K562 (cell line): ENCODE data around the gene GUF1. TPM values are rescaled to one million over a fixed set of nuclear protein-coding genes. Genes with fewer than 3 reads are reported as not detected.
A peak's percentile ranks its signal among the peaks of the same experiment; 100 is the strongest.

Experiments
- BRF1 ChIP-seq: IDR thresholded peaks from 3 replicates; pipeline ENCODE4 v1.6.1; 2011; ENCODE audit warnings: borderline replicate concordance, mild to moderate bottlenecking; ENCODE audit not compliant: insufficient read length; ENCODE audit errors: extremely low read depth
- C11orf30 ChIP-seq: fragments of 450-650 bp; IDR thresholded peaks from 2 replicates; pipeline ENCODE4 v1.6.1; 2016; ENCODE audit warnings: low read depth, mild to moderate bottlenecking
- CXXC5 ChIP-seq: fragments of 250-450 bp; sonication (Bioruptor Pico); IDR thresholded peaks from 2 replicates; pipeline ENCODE4 v1.8.0; 2022; ENCODE audit warnings: inconsistent platforms, mild to moderate bottlenecking, moderate library complexity
- EGR1 ChIP-seq: fragments of 450-650 bp; conservative IDR thresholded peaks from 2 replicates; pipeline ENCODE4 v1.6.1; 2017; ENCODE audit warnings: mild to moderate bottlenecking
- ESRRB ChIP-seq: fragments of 250-450 bp; sonication (Bioruptor Pico); IDR thresholded peaks from 2 replicates; pipeline ENCODE4 v1.5.0; 2020; ENCODE audit warnings: mild to moderate bottlenecking, moderate library complexity, borderline replicate concordance
- KLF13 ChIP-seq: fragments of 450-650 bp; IDR thresholded peaks from 2 replicates; pipeline ENCODE4 v1.6.1; 2016; ENCODE audit warnings: missing genetic modification characterization, low read depth, mild to moderate bottlenecking, missing compliant biosample characterization, moderate library complexity, borderline replicate concordance
- LARP7 ChIP-seq: fragments of 450-650 bp; IDR thresholded peaks from 2 replicates; pipeline ENCODE4 v1.6.1; 2016
- MTA3 ChIP-seq: fragments of 450-650 bp; formaldehyde crosslinking; IDR thresholded peaks from 2 replicates; pipeline ENCODE4 v1.6.1; 2017; ENCODE audit warnings: mild to moderate bottlenecking, borderline replicate concordance
- NFIC ChIP-seq: fragments of 450-650 bp; IDR thresholded peaks from 2 replicates; pipeline ENCODE4 v1.6.1; 2017; ENCODE audit warnings: mild to moderate bottlenecking, inconsistent platforms
- NR2C1 ChIP-seq, 2 experiments: fragments of 450-650 bp; IDR thresholded peaks; 2 replicates each; pipeline ENCODE4 v1.6.1; 2017; ENCODE audit warnings: mild to moderate bottlenecking in 2 of 2, antibody characterized with exemption in 1 of 2, inconsistent platforms in 1 of 2, missing compliant biosample characterization in 1 of 2, missing genetic modification characterization in 1 of 2
- NR2C2 ChIP-seq, 2 experiments: fragments of 200-800 bp in 1 of 2; sonication (Bioruptor generic) in 1 of 2; sonication (generic) in 1 of 2; formaldehyde crosslinking in 1 of 2; IDR thresholded peaks; 2 replicates each; pipeline versions ENCODE4 v1.6.1 to v1.8.0; 2016 to 2022; ENCODE audit warnings: mild to moderate bottlenecking in 1 of 2, missing compliant biosample characterization in 1 of 2, missing genetic modification characterization in 1 of 2, missing genetic modification reagents in 1 of 2
- RHOXF2B ChIP-seq: fragments of 250-450 bp; sonication (Bioruptor Pico); conservative IDR thresholded peaks from 2 replicates; pipeline ENCODE4 v1.5.1; 2021
- ZNF431 ChIP-seq: sonication (generic); formaldehyde crosslinking; IDR thresholded peaks from 2 replicates; pipeline ENCODE4 v1.8.0; 2022; ENCODE audit warnings: mild to moderate bottlenecking, missing genetic modification reagents
- polyA plus RNA-seq, 8 experiments: library from polyadenylated mRNA; depleted of rRNA in 4 of 8; stranded (reverse) in 5 of 8; unstranded in 3 of 8; fragments of >200 nt; fragmentation: Nextera tagmentation in 2 of 8; fragmentation: Illumina TruSeq in 1 of 8; extraction: Ambion mirVana in 2 of 8; extraction: Trizol in 1 of 8; gene quantifications; 2 replicates each; pipeline versions ENCODE4 v1.2.1 to v1.2.3, GENCODE V29; 2011 to 2014; ENCODE audit warnings: inconsistent platforms in 1 of 8, missing spikeins in 1 of 8
- total RNA-seq, 7 experiments: library from RNA; depleted of rRNA in 6 of 7; stranded (reverse); fragments of >200 nt in 6 of 7; fragmentation: Illumina TruSeq in 2 of 7; extraction: Trizol in 2 of 7; gene quantifications; 2 replicates each; pipeline versions ENCODE4 v1.2.1 to v1.2.3, GENCODE V29; 2011 to 2021; ENCODE audit warnings: low replicate concordance in 1 of 7
- TF ChIP-seq, protein P1 (sequence below): fragments of 150-350 bp; conservative IDR thresholded peaks from 2 replicates; pipeline ENCODE4 v1.6.1; 2014; ENCODE audit warnings: low read length
- TF ChIP-seq, protein P2 (sequence below): fragments of 450-650 bp; IDR thresholded peaks from 2 replicates; pipeline ENCODE4 v1.7.1; 2018; ENCODE audit warnings: mild to moderate bottlenecking, low read depth; ENCODE audit not compliant: partially characterized antibody
- TF ChIP-seq, protein P3 (sequence below): sonication (generic); formaldehyde crosslinking; IDR thresholded peaks from 2 replicates; pipeline ENCODE4 v1.8.1; 2023; ENCODE audit warnings: mild to moderate bottlenecking, missing genetic modification reagents
- TF ChIP-seq, protein P4 (sequence below): fragments of 250-450 bp; sonication (Bioruptor Pico); IDR thresholded peaks from 2 replicates; pipeline ENCODE4 v1.4.0; 2020

Gene GUF1
- total and polyA plus RNA-seq, 9 of the 15 experiments (the other 6 are each of a cell fraction or from before 2014, with no cell fraction given) = 8.1 to 47.5 (median 25.0) TPM

DNA sequence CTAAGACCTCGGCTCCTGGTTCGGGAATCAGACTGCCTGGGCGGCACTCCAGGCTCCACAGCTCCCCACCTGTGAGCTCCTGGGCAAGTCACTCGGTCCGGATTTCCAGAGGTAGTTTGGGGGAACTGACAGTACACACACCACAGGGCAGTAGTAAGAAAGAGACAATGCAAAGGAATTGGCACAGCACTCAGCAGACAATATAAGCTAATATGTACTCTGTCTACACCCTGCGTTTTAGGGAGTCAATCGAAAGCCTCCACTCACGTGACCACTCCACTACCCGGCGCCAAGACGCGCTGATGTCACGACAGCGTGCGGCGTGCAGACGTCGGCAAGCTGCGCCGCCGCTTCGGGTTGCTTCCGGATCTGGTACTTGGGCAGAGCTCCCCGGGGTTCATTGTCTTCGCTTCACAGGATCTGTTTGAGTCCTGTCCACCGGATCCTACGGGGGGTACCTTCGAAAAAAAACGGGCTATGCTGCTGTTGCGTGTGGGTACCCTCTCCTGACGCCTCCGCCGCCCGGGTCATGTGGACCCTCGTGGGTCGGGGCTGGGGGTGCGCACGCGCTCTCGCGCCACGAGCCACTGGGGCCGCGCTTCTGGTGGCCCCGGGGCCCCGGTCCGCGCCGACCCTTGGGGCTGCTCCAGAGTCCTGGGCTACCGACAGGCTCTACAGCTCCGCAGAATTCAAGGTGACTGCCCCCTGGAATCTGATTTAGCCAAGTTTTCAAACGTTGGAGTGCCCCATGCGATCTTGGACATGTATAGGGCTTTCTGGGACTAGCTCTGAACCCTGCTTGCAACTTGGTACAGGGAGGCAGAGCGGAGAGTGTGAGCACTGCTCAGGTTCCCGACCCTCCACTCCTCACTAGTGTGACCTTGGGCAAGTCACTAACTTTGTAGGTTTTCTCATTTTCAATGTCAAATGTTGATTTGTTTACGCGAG, at the start of gene GUF1 (continued):
- TF ChIP-seq, protein P1, sequence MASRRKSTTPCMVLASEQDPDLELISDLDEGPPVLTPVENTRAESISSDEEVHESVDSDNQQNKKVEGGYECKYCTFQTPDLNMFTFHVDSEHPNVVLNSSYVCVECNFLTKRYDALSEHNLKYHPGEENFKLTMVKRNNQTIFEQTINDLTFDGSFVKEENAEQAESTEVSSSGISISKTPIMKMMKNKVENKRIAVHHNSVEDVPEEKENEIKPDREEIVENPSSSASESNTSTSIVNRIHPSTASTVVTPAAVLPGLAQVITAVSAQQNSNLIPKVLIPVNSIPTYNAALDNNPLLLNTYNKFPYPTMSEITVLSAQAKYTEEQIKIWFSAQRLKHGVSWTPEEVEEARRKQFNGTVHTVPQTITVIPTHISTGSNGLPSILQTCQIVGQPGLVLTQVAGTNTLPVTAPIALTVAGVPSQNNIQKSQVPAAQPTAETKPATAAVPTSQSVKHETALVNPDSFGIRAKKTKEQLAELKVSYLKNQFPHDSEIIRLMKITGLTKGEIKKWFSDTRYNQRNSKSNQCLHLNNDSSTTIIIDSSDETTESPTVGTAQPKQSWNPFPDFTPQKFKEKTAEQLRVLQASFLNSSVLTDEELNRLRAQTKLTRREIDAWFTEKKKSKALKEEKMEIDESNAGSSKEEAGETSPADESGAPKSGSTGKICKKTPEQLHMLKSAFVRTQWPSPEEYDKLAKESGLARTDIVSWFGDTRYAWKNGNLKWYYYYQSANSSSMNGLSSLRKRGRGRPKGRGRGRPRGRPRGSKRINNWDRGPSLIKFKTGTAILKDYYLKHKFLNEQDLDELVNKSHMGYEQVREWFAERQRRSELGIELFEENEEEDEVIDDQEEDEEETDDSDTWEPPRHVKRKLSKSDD = no peak
- no peak for TF ChIP-seq ESRRB (CRISPR knock-in tag)
- no peak for TF ChIP-seq NR2C1 (IDR thresholded peaks at IDR 0.05)
- peak; percentile 53 for TF ChIP-seq NR2C1 (tag; IDR thresholded peaks at IDR 0.05)
- TF ChIP-seq NFIC = peak; percentile 28
- no peak for TF ChIP-seq ZNF431
- peak; percentile 90 for TF ChIP-seq EGR1
- TF ChIP-seq BRF1 = no peak
- TF ChIP-seq MTA3 = 0 out of 2 replicates have a peak, but pooled peaks have one; percentile 11
- TF ChIP-seq C11orf30 = peak; percentile 95
- TF ChIP-seq, protein P2, sequence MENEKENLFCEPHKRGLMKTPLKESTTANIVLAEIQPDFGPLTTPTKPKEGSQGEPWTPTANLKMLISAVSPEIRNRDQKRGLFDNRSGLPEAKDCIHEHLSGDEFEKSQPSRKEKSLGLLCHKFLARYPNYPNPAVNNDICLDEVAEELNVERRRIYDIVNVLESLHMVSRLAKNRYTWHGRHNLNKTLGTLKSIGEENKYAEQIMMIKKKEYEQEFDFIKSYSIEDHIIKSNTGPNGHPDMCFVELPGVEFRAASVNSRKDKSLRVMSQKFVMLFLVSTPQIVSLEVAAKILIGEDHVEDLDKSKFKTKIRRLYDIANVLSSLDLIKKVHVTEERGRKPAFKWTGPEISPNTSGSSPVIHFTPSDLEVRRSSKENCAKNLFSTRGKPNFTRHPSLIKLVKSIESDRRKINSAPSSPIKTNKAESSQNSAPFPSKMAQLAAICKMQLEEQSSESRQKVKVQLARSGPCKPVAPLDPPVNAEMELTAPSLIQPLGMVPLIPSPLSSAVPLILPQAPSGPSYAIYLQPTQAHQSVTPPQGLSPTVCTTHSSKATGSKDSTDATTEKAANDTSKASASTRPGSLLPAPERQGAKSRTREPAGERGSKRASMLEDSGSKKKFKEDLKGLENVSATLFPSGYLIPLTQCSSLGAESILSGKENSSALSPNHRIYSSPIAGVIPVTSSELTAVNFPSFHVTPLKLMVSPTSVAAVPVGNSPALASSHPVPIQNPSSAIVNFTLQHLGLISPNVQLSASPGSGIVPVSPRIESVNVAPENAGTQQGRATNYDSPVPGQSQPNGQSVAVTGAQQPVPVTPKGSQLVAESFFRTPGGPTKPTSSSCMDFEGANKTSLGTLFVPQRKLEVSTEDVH = peak; percentile 79
- TF ChIP-seq NR2C2 (CRISPR knock-in tag; IDR thresholded peaks at IDR 0.05) = no peak
- peak; percentile 72 for TF ChIP-seq NR2C2 (tag; IDR thresholded peaks at IDR 0.05)
- no peak for TF ChIP-seq KLF13 (tag)
- TF ChIP-seq, protein P3, sequence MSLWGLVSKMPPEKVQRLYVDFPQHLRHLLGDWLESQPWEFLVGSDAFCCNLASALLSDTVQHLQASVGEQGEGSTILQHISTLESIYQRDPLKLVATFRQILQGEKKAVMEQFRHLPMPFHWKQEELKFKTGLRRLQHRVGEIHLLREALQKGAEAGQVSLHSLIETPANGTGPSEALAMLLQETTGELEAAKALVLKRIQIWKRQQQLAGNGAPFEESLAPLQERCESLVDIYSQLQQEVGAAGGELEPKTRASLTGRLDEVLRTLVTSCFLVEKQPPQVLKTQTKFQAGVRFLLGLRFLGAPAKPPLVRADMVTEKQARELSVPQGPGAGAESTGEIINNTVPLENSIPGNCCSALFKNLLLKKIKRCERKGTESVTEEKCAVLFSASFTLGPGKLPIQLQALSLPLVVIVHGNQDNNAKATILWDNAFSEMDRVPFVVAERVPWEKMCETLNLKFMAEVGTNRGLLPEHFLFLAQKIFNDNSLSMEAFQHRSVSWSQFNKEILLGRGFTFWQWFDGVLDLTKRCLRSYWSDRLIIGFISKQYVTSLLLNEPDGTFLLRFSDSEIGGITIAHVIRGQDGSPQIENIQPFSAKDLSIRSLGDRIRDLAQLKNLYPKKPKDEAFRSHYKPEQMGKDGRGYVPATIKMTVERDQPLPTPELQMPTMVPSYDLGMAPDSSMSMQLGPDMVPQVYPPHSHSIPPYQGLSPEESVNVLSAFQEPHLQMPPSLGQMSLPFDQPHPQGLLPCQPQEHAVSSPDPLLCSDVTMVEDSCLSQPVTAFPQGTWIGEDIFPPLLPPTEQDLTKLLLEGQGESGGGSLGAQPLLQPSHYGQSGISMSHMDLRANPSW = no peak
- TF ChIP-seq RHOXF2B (CRISPR knock-in tag) = no peak
- no peak for TF ChIP-seq LARP7
- TF ChIP-seq CXXC5 = peak; percentile 93
- TF ChIP-seq, protein P4, sequence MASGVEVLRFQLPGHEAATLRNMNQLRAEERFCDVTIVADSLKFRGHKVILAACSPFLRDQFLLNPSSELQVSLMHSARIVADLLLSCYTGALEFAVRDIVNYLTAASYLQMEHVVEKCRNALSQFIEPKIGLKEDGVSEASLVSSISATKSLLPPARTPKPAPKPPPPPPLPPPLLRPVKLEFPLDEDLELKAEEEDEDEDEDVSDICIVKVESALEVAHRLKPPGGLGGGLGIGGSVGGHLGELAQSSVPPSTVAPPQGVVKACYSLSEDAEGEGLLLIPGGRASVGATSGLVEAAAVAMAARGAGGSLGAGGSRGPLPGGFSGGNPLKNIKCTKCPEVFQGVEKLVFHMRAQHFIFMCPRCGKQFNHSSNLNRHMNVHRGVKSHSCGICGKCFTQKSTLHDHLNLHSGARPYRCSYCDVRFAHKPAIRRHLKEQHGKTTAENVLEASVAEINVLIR (CRISPR knock-in tag) = peak; percentile 95
